Vagina (tissue), 2 donors: ENCODE data around the gene RIC1.

Experiments
- CTCF ChIP-seq, 3 experiments: fragments of 450-650 bp in 2 of 3; fragments of 200-600 bp in 1 of 3; sonication (generic) in 1 of 3; IDR thresholded peaks; one replicate each; pipeline ENCODE4 v1.5.1; 2017 to 2019; ENCODE audit warnings: antibody characterized with exemption in 3 of 3, mild to moderate bottlenecking in 2 of 3, moderate library complexity in 2 of 3
- POLR2A ChIP-seq, 2 donors: fragments of 450-650 bp; IDR thresholded peaks; one replicate each; pipeline ENCODE4 v1.6.1; 2017; ENCODE audit warnings: antibody characterized with exemption in 2 of 2, mild to moderate bottlenecking in 2 of 2, moderate library complexity in 2 of 2
- POLR2AphosphoS5 ChIP-seq, 2 donors: sonication (generic); formaldehyde crosslinking; IDR thresholded peaks; one replicate each; pipeline ENCODE4 v1.9.0; 2017; ENCODE audit warnings: antibody characterized with exemption in 2 of 2, mild to moderate bottlenecking in 2 of 2, low read depth in 1 of 2; ENCODE audit not compliant: insufficient read depth in 1 of 2

DNA sequence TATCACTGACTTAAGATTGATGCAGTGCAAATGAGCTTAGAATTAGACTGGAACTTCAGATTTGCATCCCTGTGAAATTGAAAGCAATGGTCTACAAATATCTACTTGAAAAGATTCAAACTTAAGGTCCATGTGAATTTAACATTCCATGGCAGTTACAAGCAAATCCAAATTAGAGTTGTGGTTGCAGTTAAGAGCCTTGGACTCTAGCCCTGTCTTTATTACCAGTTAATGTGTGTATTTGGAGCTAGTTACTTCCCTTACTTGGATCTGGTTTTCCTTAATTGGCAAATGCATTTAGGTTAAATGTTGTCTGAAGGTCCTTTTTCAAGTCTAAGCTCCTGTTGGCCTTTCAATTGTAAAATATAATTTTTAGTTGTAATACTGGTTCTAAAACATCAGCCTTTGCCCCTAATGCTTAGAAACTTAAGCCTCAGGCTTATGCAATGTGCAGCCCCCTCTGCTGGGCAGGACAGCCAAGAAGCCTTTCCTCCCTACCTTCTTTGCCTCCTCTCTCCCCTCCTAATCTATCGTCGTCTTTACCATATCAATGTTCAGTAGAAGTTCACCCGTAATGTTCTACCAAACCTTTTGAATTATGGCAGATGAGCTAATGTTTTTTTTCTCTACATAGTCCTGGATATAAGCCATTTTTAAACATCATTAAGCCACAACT lies 144.6 kb downstream of the RIC1 start:
- TF ChIP-seq POLR2A (IDR thresholded peaks at IDR 0.05), result no peak
- TF ChIP-seq CTCF (IDR thresholded peaks at IDR 0.05), result no peak
- TF ChIP-seq POLR2AphosphoS5 (IDR thresholded peaks at IDR 0.05; ENCODE audit: insufficient read depth in 1 of 2, low read depth in 1 of 2), result no peak
